ENCODE measurements around the gene UCKL1.

GRCh38 chr20:63924241-63924640, 32.0 kb downstream of the UCKL1 start:
- TF ChIP-seq, protein P1, sequence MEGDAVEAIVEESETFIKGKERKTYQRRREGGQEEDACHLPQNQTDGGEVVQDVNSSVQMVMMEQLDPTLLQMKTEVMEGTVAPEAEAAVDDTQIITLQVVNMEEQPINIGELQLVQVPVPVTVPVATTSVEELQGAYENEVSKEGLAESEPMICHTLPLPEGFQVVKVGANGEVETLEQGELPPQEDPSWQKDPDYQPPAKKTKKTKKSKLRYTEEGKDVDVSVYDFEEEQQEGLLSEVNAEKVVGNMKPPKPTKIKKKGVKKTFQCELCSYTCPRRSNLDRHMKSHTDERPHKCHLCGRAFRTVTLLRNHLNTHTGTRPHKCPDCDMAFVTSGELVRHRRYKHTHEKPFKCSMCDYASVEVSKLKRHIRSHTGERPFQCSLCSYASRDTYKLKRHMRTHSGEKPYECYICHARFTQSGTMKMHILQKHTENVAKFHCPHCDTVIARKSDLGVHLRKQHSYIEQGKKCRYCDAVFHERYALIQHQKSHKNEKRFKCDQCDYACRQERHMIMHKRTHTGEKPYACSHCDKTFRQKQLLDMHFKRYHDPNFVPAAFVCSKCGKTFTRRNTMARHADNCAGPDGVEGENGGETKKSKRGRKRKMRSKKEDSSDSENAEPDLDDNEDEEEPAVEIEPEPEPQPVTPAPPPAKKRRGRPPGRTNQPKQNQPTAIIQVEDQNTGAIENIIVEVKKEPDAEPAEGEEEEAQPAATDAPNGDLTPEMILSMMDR (IDR thresholded peaks at IDR 0.05), result no peak
- TF ChIP-seq EP300 (IDR thresholded peaks at IDR 0.05), result no peak
